Vagina (tissue), 2 donors: ENCODE data around the gene SBK2.

Experiments used
- CTCF ChIP-seq, 3 experiments: fragments of 450-650 bp in 2 of 3; fragments of 200-600 bp in 1 of 3; sonication (generic) in 1 of 3; IDR thresholded peaks; one replicate each; pipeline ENCODE4 v1.5.1; 2017 to 2019; ENCODE audit warnings: antibody characterized with exemption in 3 of 3, mild to moderate bottlenecking in 2 of 3, moderate library complexity in 2 of 3
- POLR2A ChIP-seq, 2 donors: fragments of 450-650 bp; IDR thresholded peaks; one replicate each; pipeline ENCODE4 v1.6.1; 2017; ENCODE audit warnings: antibody characterized with exemption in 2 of 2, mild to moderate bottlenecking in 2 of 2, moderate library complexity in 2 of 2
- POLR2AphosphoS5 ChIP-seq, 2 donors: sonication (generic); formaldehyde crosslinking; IDR thresholded peaks; one replicate each; pipeline ENCODE4 v1.9.0; 2017; ENCODE audit warnings: antibody characterized with exemption in 2 of 2, mild to moderate bottlenecking in 2 of 2, low read depth in 1 of 2; ENCODE audit not compliant: insufficient read depth in 1 of 2

- TF ChIP-seq CTCF (IDR thresholded peaks at IDR 0.05) (no peak), POLR2A (IDR thresholded peaks at IDR 0.05) (no peak), POLR2AphosphoS5 (IDR thresholded peaks at IDR 0.05; ENCODE audit: insufficient read depth in 1 of 2, low read depth in 1 of 2) (no peak)
Observed at GRCh38 chr19:55576746-55577145, 39.8 kb upstream of the SBK2 start.
